UCSD-AML1 (cell line): ENCODE results near the gene USP22.

ENCODE experiments used
- DNase-seq: peaks from one replicate; lab custom pipeline; 2025; ENCODE audit not compliant: unreplicated experiment; lab: John Stamatoyannopoulos, UW

The USP22 gene

DNA sequence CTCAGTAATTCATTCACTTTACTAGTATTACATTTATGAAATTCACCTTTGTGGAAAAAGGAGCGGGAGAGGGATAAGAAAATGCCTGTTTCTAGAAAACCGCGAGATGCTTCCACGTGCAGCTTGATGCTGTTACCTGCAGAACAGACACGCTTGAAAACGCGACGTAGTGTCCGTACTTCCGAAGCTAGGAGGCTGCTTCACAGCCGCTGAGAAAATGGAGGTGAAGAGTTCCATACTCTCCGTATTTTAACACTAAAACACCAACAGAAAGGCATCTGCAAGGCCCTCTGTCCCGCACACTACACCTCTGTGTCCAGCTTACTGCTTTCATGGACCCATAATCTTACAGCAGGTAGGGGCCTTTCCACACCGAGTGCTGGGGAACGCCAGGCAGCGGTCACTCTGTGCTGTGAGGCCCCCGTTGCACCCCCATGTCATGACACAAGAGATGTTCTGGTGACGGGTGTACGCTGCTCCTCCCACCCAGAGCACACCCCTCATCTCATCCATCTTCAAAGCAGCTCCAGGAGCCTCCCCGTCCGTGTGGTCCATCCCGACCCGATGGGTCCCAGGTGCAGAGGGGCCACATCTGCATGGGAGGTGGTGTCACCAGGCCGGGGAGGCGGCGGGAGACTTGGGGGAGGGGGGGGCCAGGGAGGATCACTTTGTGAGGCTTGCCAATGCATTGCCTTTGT lies 40.4 kb downstream of the USP22 start:
- no peak for DNase-seq

GRCh38 chr17:21001813-21002221 lies 41.0 kb downstream of the USP22 start:
- DNase-seq = no peak

GRCh38 chr17:21001111-21001812 lies 41.5 kb downstream of the USP22 start:
- DNase-seq = no peak

DNA sequence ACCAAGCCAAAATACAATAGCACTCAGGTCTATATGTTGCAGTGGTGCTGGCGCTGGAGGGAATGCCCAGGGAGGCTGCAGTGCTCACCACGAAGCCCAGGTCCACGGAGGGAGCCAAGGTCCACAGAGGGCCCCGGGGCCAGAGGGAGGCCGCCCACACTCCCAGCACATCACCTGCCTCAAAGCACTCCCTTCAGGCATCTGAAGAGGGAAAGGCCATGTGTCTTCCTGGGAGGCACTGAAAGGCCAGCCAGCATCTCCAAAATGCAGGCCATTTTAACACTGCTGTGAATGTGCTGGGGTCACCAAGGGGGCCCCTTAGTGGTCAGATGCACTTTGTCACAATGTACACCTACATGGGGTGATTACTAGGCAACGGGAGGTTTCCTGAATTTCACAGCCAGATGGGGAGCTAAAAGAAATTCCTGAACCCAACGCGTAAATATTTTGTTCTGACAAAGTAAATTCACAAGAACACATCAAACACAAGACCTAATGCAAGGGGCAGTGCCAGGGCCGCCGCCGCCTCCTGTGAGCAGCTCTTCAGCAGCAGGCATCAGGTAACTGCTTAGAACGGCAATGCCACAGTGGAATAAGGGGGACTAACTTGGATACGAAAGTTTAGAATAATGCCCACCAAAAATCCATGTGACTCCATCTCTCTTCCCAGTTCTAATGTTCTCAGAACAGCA lies 42.8 kb downstream of the USP22 start:
- DNase-seq = no peak

DNA sequence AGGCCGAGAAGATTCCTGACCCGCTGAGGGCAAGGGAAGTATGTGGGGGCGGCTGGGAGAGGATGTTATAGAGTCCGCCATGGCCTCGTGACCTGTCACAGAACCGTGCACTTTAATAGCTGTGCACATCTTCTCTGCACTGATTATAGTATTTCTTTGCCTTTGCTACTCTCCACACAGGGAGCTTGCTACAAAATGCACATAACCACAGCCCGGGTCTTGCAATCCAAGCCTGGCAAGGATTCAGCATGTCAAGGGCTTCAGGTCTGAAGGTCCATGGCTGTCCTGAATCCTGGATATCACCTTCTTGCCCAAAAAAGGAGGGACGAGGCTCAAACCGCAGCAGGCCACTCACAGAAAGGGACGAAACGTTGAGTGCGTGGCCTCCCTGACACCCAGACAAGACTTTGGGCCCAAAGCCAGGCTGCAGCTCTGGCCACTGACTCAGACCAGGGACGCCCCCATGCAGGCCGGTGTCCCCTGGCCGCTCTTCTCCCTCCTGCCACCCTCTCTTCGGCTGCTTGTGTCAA lies 43.7 kb downstream of the USP22 start:
- DNase-seq = no peak

DNA sequence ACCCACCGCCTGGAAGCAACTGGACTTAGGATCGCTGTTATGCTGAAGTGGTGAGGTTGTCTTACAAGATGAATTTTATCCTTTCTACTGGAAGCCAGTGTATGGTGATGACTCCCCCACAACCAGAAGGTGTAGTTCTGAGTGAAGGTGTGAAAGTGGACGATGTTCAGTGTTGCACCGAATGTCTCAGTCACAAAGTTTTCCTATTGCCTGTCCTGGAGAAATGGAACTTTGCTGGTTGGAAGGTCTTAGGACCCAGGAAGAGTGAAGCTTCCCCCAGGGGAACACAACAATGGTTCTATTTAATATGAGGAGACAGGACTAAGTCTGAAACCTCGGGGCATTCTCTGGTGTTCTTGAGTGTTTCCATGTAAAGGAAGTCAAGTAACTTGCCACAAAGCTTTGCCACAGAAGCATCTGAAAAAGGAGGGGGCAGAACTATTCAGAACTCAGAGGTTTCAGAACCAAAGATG lies 44.2 kb downstream of the USP22 start:
- no peak for DNase-seq

GRCh38 chr17:20997711-20998570 lies 44.9 kb downstream of the USP22 start:
- DNase-seq = no peak

DNA sequence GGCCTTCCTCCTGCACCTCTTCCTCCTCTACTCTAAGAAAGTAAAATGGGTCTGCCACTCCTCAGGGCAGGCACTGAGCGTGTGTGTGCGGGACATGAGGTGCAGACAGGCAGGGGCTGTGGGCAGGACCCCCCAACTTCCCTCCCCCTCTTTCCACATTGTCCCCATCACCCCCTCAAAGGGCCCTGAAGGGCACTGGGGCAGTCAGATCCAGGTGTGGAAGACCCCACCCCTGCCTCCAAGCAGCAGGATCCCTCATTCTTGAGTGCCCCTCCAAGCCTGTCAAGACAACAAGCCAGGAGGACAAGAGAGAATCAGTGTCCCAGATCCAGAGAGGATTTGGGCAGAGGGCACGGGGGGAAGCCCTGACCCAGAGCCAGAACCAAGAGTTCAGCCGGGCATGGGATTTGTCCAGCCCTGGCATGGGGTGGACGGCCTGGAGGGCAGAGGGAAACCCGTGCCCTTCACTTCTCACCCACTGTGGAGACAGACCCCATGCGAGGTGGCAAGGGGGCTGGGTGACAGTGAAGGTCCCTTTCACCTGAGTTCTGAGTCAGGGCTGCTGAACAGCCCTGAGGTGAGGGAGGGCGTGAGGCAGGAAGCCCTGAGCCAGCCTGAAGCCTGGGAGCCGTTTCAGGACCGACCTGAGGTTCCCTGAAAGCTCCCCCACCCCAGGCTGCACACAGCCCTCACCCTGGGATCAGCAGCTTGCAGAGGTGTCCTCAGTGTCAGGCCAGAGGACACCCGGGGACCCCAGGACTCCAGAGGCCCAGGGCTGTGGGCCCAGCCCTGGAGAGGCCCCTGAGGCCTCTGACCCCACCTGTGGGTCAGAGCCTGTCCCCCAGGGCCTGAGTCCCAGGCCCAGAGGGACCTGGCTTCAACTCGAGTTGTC lies 45.8 kb downstream of the USP22 start:
- no peak for DNase-seq

GRCh38 chr17:20995873-20996723 lies 46.7 kb downstream of the USP22 start:
- DNase-seq = no peak

DNA sequence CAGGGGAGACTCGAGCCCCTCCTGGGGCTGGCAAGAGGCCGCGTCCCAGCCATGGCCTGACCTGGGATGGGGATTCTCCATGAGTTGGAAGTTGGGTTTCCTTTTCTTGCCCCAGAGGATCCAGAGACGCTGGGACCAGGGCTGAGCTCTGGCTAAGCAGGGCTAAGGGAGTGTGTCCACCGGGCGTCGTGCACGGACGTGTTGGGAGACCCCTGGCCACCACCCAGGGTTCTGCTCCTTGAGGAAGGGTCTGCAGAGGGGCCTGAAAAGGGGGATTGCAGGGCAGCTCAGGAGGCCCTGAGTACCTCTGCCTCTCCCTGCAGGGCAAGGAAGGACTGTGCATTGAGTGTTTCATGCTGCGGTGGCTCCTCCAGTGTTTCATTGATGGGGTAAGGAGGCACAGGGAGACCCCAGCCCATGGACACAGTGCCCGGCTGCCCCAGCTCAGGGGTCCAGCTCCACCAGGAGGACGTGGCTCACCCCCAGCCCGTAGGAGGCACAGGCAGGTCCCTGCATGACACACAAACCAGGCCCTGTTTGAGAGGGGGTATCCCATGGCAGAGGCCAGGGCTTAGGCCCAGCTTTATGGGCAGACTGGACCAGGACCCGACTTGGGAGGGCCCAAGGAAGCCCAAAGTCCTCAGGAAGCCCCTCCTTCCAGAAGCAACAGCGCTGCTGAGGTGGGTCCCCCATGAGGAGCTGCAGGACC lies 47.5 kb downstream of the USP22 start:
- no peak for DNase-seq

DNA sequence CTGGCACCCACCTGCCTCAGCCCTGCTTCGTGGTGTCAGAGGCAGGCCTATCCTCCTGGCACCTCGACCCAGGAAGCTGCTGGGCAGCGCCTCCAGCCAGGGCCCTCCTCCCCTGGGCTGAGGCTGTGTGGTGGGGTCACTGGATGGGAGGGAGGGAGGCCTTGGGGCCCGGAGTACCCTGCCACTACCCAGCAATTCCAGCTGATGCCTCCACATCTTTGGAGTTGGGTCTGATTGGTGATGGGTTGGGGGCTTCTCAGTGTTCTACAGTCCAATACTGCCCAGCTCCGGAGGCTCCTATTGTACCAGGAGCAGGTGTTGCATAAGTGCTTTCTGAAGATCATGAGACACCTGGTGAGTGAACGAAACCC lies 48.0 kb downstream of the USP22 start:
- DNase-seq = no peak

- DNase-seq = no peak
Measured at GRCh38 chr17:20993863-20994778, 48.7 kb downstream of the USP22 start.

GRCh38 chr17:20992987-20993862 lies 49.6 kb downstream of the USP22 start:
- DNase-seq = peak; percentile 60

- DNase-seq = no peak
Measured at GRCh38 chr17:20992416-20992815, 50.4 kb downstream of the USP22 start.

DNA sequence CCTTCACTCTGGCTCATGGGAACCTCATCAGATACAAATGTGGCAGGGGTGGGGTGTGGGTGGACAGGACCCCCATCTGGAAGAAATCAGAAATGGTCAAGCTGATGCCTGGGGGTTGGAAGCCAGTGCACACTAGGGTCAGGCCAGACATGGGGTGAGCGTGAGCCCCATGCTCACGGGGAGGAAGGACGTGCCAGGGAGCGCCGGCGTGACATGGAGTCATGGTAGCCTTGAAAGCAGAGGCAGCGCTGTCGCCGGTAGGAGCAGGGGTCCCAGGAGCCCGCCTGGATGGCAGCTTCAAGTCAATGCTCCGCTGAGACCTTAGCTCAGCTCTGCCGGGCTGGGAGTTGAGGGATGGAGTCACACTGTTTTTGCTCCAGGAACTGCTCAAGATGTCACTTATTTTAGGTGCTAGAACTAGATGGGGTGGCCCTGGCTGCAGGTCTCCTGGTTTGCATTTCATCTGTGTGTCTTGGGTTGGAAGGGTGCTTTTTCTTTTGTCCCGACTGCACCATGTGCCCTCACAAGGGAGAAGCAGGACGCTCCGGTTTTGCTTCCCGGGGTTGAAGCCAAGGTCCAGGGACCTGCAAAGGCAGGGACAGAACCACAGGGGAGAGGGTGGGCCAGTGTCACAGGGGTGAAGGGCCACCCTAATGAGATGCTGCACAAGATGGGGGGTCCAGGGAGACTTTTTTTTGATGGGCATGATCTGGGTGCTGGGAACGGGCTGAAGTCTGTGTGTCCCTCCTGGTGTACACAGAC lies 51.4 kb downstream of the USP22 start:
- DNase-seq = no peak
